Astrocyte (in vitro differentiated cells and primary cell): ENCODE measurements around the gene RBM20. TPM values are rescaled to one million over a fixed set of nuclear protein-coding genes. Genes with fewer than 3 reads are reported as not detected.

Source experiments
- DNase-seq: peaks from one replicate; pipeline ENCODE4 v3.0.0-alpha.2; 2010; ENCODE audit warnings: low read depth
- FAIRE-seq: peaks from 2 replicates; lab custom pipeline; 2011; peaks lifted over from hg19 to GRCh38; lab: Jason Lieb, UNC
- H2AFZ ChIP-seq: 2 replicates; pipeline ENCODE4 v1.6.0; 2012; ENCODE audit warnings: low read depth, low read length, inconsistent platforms
- H3K27ac ChIP-seq: 2 replicates; pipeline ENCODE4 v1.5.1; 2011; ENCODE audit warnings: low read depth, low read length, inconsistent platforms
- H3K27me3 ChIP-seq: 2 replicates; pipeline ENCODE4 v1.6.0; 2011; ENCODE audit warnings: low read length, inconsistent platforms; ENCODE audit not compliant: insufficient read depth
- H3K36me3 ChIP-seq: 2 replicates; pipeline ENCODE4 v1.5.1; 2011; ENCODE audit warnings: low read length, inconsistent platforms; ENCODE audit not compliant: insufficient read depth
- H3K4me1 ChIP-seq: 2 replicates; pipeline ENCODE4 v1.5.1; 2011; ENCODE audit warnings: low read length, inconsistent platforms; ENCODE audit not compliant: insufficient read depth
- H3K4me2 ChIP-seq: 2 replicates; pipeline ENCODE4 v1.6.0; 2012; ENCODE audit warnings: low read length, inconsistent platforms
- H3K4me3 ChIP-seq: 2 replicates; pipeline ENCODE4 v1.5.1; 2011; ENCODE audit warnings: low read depth, mild to moderate bottlenecking, low read length, inconsistent platforms; ENCODE audit not compliant: insufficient read depth
- H3K79me2 ChIP-seq: 2 replicates; pipeline ENCODE4 v1.6.0; 2012; ENCODE audit warnings: mild to moderate bottlenecking, low read length, inconsistent platforms; ENCODE audit not compliant: insufficient read depth
- H3K9ac ChIP-seq: 2 replicates; pipeline ENCODE4 v1.6.0; 2012; ENCODE audit warnings: mild to moderate bottlenecking, low read length, inconsistent platforms
- H3K9me3 ChIP-seq: 2 replicates; pipeline ENCODE4 v1.5.1; 2012; ENCODE audit warnings: low read depth, mild to moderate bottlenecking, low read length, inconsistent platforms; ENCODE audit not compliant: insufficient read depth
- H4K20me1 ChIP-seq: 2 replicates; pipeline ENCODE4 v1.6.0; 2012; ENCODE audit warnings: low read length, inconsistent platforms; ENCODE audit not compliant: insufficient read depth
- H3K27ac Mint-ChIP-seq: one replicate; pipeline ENCODE4 v1.8.0; 2021; ENCODE audit warnings: mild to moderate bottlenecking, mixed read lengths; ENCODE audit not compliant: unreplicated experiment
- H3K27me3 Mint-ChIP-seq: one replicate; pipeline ENCODE4 v1.8.0; 2021; ENCODE audit warnings: low read depth, mixed read lengths; ENCODE audit not compliant: unreplicated experiment
- H3K36me3 Mint-ChIP-seq: one replicate; pipeline ENCODE4 v1.8.0; 2021; ENCODE audit warnings: low read depth, mixed read lengths; ENCODE audit not compliant: unreplicated experiment
- H3K4me1 Mint-ChIP-seq: one replicate; pipeline ENCODE4 v1.8.0; 2021; ENCODE audit warnings: low read depth, mixed read lengths; ENCODE audit not compliant: unreplicated experiment
- H3K4me3 Mint-ChIP-seq: one replicate; pipeline ENCODE4 v1.8.0; 2021; ENCODE audit warnings: mild to moderate bottlenecking, moderate library complexity, mixed read lengths; ENCODE audit not compliant: unreplicated experiment
- H3K9me3 Mint-ChIP-seq: one replicate; pipeline ENCODE4 v1.8.0; 2021; ENCODE audit warnings: mild to moderate bottlenecking, mixed read lengths; ENCODE audit not compliant: unreplicated experiment
- CTCF ChIP-seq: IDR thresholded peaks from 2 replicates; pipeline ENCODE4 v1.5.1; 2011; ENCODE audit warnings: low read depth, mild to moderate bottlenecking, inconsistent platforms, low read length, moderate library complexity; ENCODE audit not compliant: insufficient read depth
- EZH2 ChIP-seq: IDR thresholded peaks from 2 replicates; pipeline ENCODE4 v1.6.1; 2012; ENCODE audit warnings: mild to moderate bottlenecking, low read length, inconsistent platforms; ENCODE audit not compliant: insufficient read depth
- total RNA-seq: library from RNA; stranded (reverse); gene quantifications from 2 replicates; pipeline ENCODE4 v1.2.1, GENCODE V29; 2021

Gene RBM20
- total RNA-seq, 1 donor from 2014 or later, result 1.5 TPM

GRCh38 chr10:110676016-110676415 is 31.9 kb downstream of the RBM20 start:
- H3K4me2 ChIP-seq, result no peak overlapping the region
- Mint-ChIP-seq H3K4me3 (no peak overlapping the region), H3K4me1 (peaks cover 15% of the 10 kb centered on the region), H3K27ac (no peak overlapping the region), H3K9me3 (no peaks in the 10 kb centered on the region), H3K36me3 (no peaks in the 10 kb centered on the region), H3K27me3 (peaks cover 12% of the 10 kb centered on the region)
- H3K4me1 ChIP-seq, result peaks cover 5% of the 10 kb centered on the region
- no peaks in the 10 kb centered on the region for H3K36me3 ChIP-seq
- no peaks in the 10 kb centered on the region for H3K79me2 ChIP-seq
- no peaks in the 10 kb centered on the region for H3K27me3 ChIP-seq
- H3K9ac ChIP-seq, result no peak overlapping the region
- H3K27ac ChIP-seq, result no peak overlapping the region
- no peak overlapping the region for H2AFZ ChIP-seq
- no peak for TF ChIP-seq CTCF
- TF ChIP-seq EZH2, result no peak
- no peaks in the 10 kb centered on the region for H4K20me1 ChIP-seq
- H3K4me3 ChIP-seq, result no peak overlapping the region
- DNase-seq (no peak), FAIRE-seq (peak; percentile 54)
- no peaks in the 10 kb centered on the region for H3K9me3 ChIP-seq

GRCh38 chr10:110679486-110680272 is 35.5 kb downstream of the RBM20 start:
- Histone ChIP-seq H3K9me3 (no peaks in the 10 kb centered on the region), H3K4me3 (no peak overlapping the region), H3K36me3 (no peaks in the 10 kb centered on the region), H3K27me3 (no peaks in the 10 kb centered on the region), H2AFZ (peak overlapping the region; percentile 19), H3K4me1 (peaks cover 6% of the 10 kb centered on the region), H3K4me2 (peak overlapping the region; percentile 12), H3K27ac (no peak overlapping the region), H3K79me2 (no peaks in the 10 kb centered on the region), H3K9ac (no peak overlapping the region), H4K20me1 (no peaks in the 10 kb centered on the region)
- Mint-ChIP-seq H3K4me1 (peaks cover 15% of the 10 kb centered on the region), H3K4me3 (no peak overlapping the region), H3K9me3 (no peaks in the 10 kb centered on the region), H3K27ac (peak overlapping the region; percentile 18), H3K36me3 (no peaks in the 10 kb centered on the region), H3K27me3 (peaks cover 2% of the 10 kb centered on the region)
- TF ChIP-seq CTCF (no peak), EZH2 (no peak)
- DNase-seq (no peak), FAIRE-seq (no peak)
